Measurements from ENCODE around the gene IGSF11. TPM values are rescaled to one million over a fixed set of nuclear protein-coding genes. Genes with fewer than 3 reads are reported as not detected.

The IGSF11 gene
- total RNA-seq, 1 donor from 2014 or later: 1.1 TPM

- DNase-seq (ENCODE audit: low read depth): no peak
- H3K36me3 ChIP-seq (ENCODE audit: control insufficient read depth, insufficient read depth, low read length): no peaks in the 10 kb centered on the region
- FAIRE-seq: no peak
- H3K4me3 ChIP-seq (ENCODE audit: low read depth, low read length): no peak overlapping the region
- no peaks in the 10 kb centered on the region for H3K27me3 ChIP-seq (ENCODE audit: control insufficient read depth, insufficient read depth, low read length)
- TF ChIP-seq CTCF (IDR thresholded peaks at IDR 0.05; ENCODE audit: insufficient read depth, low read length, severe bottlenecking): no peak
Observed at GRCh38 chr3:119025171-119025795, 9.4 kb downstream of the IGSF11 start.

- no peaks in the 10 kb centered on the region for H3K36me3 ChIP-seq (ENCODE audit: control insufficient read depth, insufficient read depth, low read length)
- no peaks in the 10 kb centered on the region for H3K27me3 ChIP-seq (ENCODE audit: control insufficient read depth, insufficient read depth, low read length)
- no peak for TF ChIP-seq CTCF (IDR thresholded peaks at IDR 0.05; ENCODE audit: insufficient read depth, low read length, severe bottlenecking)
- DNase-seq (ENCODE audit: low read depth): no peak
- peak; percentile 64 for FAIRE-seq
- H3K4me3 ChIP-seq (ENCODE audit: low read depth, low read length): no peak overlapping the region
Observed at GRCh38 chr3:119019767-119020518, 14.7 kb downstream of the IGSF11 start.

GRCh38 chr3:119018690-119019463, 15.8 kb downstream of the IGSF11 start:
- no peaks in the 10 kb centered on the region for H3K27me3 ChIP-seq (ENCODE audit: control insufficient read depth, insufficient read depth, low read length)
- no peaks in the 10 kb centered on the region for H3K36me3 ChIP-seq (ENCODE audit: control insufficient read depth, insufficient read depth, low read length)
- no peak for DNase-seq (ENCODE audit: low read depth)
- no peak for TF ChIP-seq CTCF (IDR thresholded peaks at IDR 0.05; ENCODE audit: insufficient read depth, low read length, severe bottlenecking)
- no peak for FAIRE-seq
- H3K4me3 ChIP-seq (ENCODE audit: low read depth, low read length): no peak overlapping the region

GRCh38 chr3:119015942-119016341, 18.7 kb downstream of the IGSF11 start:
- FAIRE-seq: no peak
- H3K36me3 ChIP-seq (ENCODE audit: control insufficient read depth, insufficient read depth, low read length): no peaks in the 10 kb centered on the region
- no peak for TF ChIP-seq CTCF (IDR thresholded peaks at IDR 0.05; ENCODE audit: insufficient read depth, low read length, severe bottlenecking)

GRCh38 chr3:119013951-119014350, 20.7 kb downstream of the IGSF11 start:
- no peak for TF ChIP-seq CTCF (IDR thresholded peaks at IDR 0.05; ENCODE audit: insufficient read depth, low read length, severe bottlenecking)
- no peak for DNase-seq (ENCODE audit: low read depth)
- FAIRE-seq: no peak
- H3K4me3 ChIP-seq (ENCODE audit: low read depth, low read length): no peak overlapping the region
- H3K36me3 ChIP-seq (ENCODE audit: control insufficient read depth, insufficient read depth, low read length): no peaks in the 10 kb centered on the region
- no peaks in the 10 kb centered on the region for H3K27me3 ChIP-seq (ENCODE audit: control insufficient read depth, insufficient read depth, low read length)

More at GRCh38 chr3:119015942-119016341, 18.7 kb downstream of the IGSF11 start:
- H3K4me3 ChIP-seq (ENCODE audit: low read depth, low read length): no peak overlapping the region
- H3K27me3 ChIP-seq (ENCODE audit: control insufficient read depth, insufficient read depth, low read length): no peaks in the 10 kb centered on the region
- DNase-seq (ENCODE audit: low read depth): no peak

All from bronchial epithelial cell (primary cell).